Measurements from ENCODE around the gene IRGQ. TPM values are rescaled to one million over a fixed set of nuclear protein-coding genes. Genes with fewer than 3 reads are reported as not detected.

IRGQ gene
- total RNA-seq, 1 experiment from 2014 or later, result 34.2 TPM

DNA sequence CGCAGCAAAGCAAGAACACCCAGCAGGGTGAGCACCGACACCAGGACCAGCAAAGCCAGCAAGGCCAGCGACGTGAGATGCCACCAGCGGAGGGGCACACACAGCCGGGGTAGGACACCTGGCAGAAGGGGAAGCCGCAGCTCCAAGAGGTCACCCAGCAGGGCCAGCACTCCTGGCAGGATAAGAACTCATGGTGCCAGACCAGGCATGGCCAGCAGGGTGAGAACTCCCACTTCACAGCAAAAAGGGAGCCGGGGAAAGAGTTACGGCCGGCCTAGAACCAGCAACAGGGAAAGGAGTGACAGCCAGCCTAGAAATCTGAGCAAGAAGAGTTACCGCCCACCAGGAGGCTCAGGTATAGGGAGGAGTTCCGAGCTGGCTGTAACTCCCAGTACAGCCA, 16.4 kb upstream of the IRGQ start:
- DNase-seq, result no peak
- CTCF ChIA-PET, result no interaction called here
- BruUV-seq (replicated peaks), result no TSS peak
- intact Hi-C loops (cut with micrococcal nuclease; ENCODE audit: unreplicated experiment), result no loop called here
- Mint-ChIP-seq H3K27me3 (ENCODE audit: unreplicated experiment) (no peaks in the 10 kb centered on the region), H3K27ac (ENCODE audit: unreplicated experiment) (no peak overlapping the region), H3K9me3 (ENCODE audit: low read depth, unreplicated experiment) (peaks cover 9% of the 10 kb centered on the region), H3K36me3 (ENCODE audit: insufficient read depth, unreplicated experiment) (peaks cover 9% of the 10 kb centered on the region), H3K4me1 (ENCODE audit: low read depth, unreplicated experiment) (no peaks in the 10 kb centered on the region), H3K4me3 (ENCODE audit: low read depth, unreplicated experiment) (no peak overlapping the region)
- TF ChIP-seq, protein P1, sequence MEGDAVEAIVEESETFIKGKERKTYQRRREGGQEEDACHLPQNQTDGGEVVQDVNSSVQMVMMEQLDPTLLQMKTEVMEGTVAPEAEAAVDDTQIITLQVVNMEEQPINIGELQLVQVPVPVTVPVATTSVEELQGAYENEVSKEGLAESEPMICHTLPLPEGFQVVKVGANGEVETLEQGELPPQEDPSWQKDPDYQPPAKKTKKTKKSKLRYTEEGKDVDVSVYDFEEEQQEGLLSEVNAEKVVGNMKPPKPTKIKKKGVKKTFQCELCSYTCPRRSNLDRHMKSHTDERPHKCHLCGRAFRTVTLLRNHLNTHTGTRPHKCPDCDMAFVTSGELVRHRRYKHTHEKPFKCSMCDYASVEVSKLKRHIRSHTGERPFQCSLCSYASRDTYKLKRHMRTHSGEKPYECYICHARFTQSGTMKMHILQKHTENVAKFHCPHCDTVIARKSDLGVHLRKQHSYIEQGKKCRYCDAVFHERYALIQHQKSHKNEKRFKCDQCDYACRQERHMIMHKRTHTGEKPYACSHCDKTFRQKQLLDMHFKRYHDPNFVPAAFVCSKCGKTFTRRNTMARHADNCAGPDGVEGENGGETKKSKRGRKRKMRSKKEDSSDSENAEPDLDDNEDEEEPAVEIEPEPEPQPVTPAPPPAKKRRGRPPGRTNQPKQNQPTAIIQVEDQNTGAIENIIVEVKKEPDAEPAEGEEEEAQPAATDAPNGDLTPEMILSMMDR (IDR thresholded peaks at IDR 0.05; ENCODE audit: unreplicated experiment), result no peak

DNA sequence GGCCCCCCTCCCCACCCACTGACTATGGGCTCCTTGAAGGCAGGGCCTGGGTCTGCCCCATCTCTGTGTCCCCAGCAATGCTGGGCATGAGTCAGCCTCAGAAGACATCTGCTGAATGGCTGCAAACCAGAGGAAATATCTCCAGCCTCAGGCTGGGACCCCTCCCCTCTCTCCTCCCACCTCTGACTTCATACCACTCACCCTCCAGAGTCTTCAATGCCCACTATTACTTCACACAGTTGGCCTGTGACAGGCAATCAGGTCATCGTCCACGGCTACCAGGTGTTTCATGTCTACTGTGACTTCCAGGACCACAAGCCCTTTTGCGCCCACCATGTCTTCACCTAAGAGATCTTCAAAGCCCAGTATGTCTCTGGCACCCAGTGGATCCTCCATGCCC, 15.9 kb upstream of the IRGQ start, which contains the start of gene SRRM5:
Gene SRRM5 (plus strand): TSS at position 301 of the 400 bp plus-strand sequence. CDS start 34 bp downstream, at position 335.
- DNase-seq, result no peak
- CTCF ChIA-PET, result no interaction called here

GRCh38 chr19:43610493-43610892, 14.6 kb upstream of the IRGQ start:
- intact Hi-C loops (cut with micrococcal nuclease; ENCODE audit: unreplicated experiment), result no loop called here
- Mint-ChIP-seq H3K36me3 (ENCODE audit: insufficient read depth, unreplicated experiment) (peaks cover 17% of the 10 kb centered on the region), H3K4me3 (ENCODE audit: low read depth, unreplicated experiment) (no peak overlapping the region), H3K27ac (ENCODE audit: unreplicated experiment) (no peak overlapping the region), H3K4me1 (ENCODE audit: low read depth, unreplicated experiment) (no peaks in the 10 kb centered on the region), H3K9me3 (ENCODE audit: low read depth, unreplicated experiment) (peaks cover 9% of the 10 kb centered on the region), H3K27me3 (ENCODE audit: unreplicated experiment) (no peaks in the 10 kb centered on the region)
- BruUV-seq (replicated peaks), result no TSS peak
- DNase-seq, result no peak
- TF ChIP-seq, protein P1 (IDR thresholded peaks at IDR 0.05; ENCODE audit: unreplicated experiment), result no peak
- CTCF ChIA-PET, result no interaction called here

More for the DNA sequence above, 15.9 kb upstream of the IRGQ start, which contains the start of gene SRRM5:
- TF ChIP-seq, protein P1 (IDR thresholded peaks at IDR 0.05; ENCODE audit: unreplicated experiment), result no peak
- intact Hi-C loops (cut with micrococcal nuclease; ENCODE audit: unreplicated experiment), result no loop called here
- peaks cover 9% of the 10 kb centered on the region for H3K9me3 Mint-ChIP-seq (ENCODE audit: low read depth, unreplicated experiment)
- no peaks in the 10 kb centered on the region for H3K4me1 Mint-ChIP-seq (ENCODE audit: low read depth, unreplicated experiment)
- H3K4me3 Mint-ChIP-seq (ENCODE audit: low read depth, unreplicated experiment), result no peak within 1 kb of the TSS
- no peaks in the 10 kb centered on the region for H3K27me3 Mint-ChIP-seq (ENCODE audit: unreplicated experiment)
- no TSS peak for BruUV-seq (replicated peaks)
- no peak within 1 kb of the TSS for H3K27ac Mint-ChIP-seq (ENCODE audit: unreplicated experiment)
- peaks cover 9% of the 10 kb centered on the region for H3K36me3 Mint-ChIP-seq (ENCODE audit: insufficient read depth, unreplicated experiment)

DNA sequence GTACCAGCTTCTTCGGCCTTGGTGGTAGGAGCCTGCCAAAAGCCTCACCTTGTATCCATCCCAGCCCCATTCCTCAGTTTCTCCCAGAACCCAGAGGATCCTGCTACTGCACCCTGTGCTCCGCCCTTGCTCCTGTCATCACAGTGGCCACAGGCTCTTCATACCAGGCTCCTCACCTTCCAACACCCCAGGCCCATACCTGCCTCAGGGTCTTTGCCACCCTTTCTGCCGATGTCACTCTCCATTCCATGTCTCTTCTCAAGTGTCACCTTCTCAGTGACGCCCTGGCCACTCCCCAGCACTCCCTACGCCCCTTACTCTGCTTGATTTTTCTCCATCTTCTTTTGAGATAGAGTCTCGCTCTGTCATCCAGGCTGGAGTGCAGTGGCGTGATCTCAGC, 13.9 kb upstream of the IRGQ start:
- no peak for DNase-seq
- no TSS peak for BruUV-seq (replicated peaks)
- Mint-ChIP-seq H3K4me3 (ENCODE audit: low read depth, unreplicated experiment) (no peak overlapping the region), H3K4me1 (ENCODE audit: low read depth, unreplicated experiment) (no peaks in the 10 kb centered on the region), H3K27me3 (ENCODE audit: unreplicated experiment) (no peaks in the 10 kb centered on the region), H3K27ac (ENCODE audit: unreplicated experiment) (no peak overlapping the region), H3K36me3 (ENCODE audit: insufficient read depth, unreplicated experiment) (peaks cover 17% of the 10 kb centered on the region), H3K9me3 (ENCODE audit: low read depth, unreplicated experiment) (peaks cover 9% of the 10 kb centered on the region)
- TF ChIP-seq, protein P1 (IDR thresholded peaks at IDR 0.05; ENCODE audit: unreplicated experiment), result no peak
- CTCF ChIA-PET, result no interaction called here
- intact Hi-C loops (cut with micrococcal nuclease; ENCODE audit: unreplicated experiment), result no loop called here
